ENCODE data around the gene DARS1. TPM values are rescaled to one million over a fixed set of nuclear protein-coding genes. Genes with fewer than 3 reads are reported as not detected.
A peak's percentile ranks its signal among the peaks of the same experiment; 100 is the strongest.

DARS1 gene
- total RNA-seq, 2 experiments from 2014 or later = 139 to 148 TPM

DNA sequence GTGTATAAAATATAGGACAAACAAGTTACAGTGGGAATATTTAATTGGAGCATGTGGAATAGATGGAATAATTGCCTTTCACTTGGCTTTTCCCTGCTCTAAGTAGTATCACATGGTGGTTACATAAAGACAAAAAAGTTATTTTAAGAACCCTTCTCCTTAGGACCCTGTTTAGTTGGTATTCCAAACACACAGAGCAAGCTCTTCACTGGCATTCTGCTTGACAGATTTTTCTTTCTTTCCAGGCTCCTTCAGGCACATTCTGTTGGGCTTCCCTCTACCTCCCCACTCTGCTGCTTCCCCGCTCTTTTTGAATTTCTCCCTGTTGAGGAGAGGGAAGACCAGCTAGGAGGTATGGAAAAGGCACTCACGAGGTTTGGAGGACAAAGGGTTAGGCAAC lies 29.0 kb upstream of the DARS1 start:
- H3K36me3 Mint-ChIP-seq (ENCODE audit: low read depth) = peaks cover 12% of the 10 kb centered on the region
- POLR2A ChIA-PET = no interaction called here
- no peak for DNase-seq

DNA sequence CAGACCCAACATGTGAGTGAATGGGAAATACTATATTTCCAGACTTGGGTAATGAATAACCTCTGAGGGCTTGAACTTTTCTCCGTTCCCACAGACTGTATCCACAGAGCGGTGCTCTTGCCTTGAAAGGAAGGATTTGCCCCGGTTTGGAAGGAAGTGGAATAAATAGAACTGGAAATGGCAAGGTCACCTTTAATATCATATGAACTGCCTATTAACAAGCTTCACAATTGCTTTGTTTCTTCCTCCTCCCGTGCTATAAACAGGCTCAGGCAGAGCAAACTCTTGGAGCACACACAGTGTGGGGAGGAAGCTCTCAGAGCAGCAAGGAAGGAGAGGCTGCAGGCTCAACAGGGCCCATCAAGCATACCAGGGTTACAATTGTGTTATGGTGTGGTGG lies 28.5 kb upstream of the DARS1 start:
- Mint-ChIP-seq H3K4me3 (no peak overlapping the region), H3K9me3 (ENCODE audit: insufficient read depth) (peaks cover 5% of the 10 kb centered on the region), H3K36me3 (ENCODE audit: low read depth) (peaks cover 12% of the 10 kb centered on the region), H3K27ac (no peak overlapping the region), H3K27me3 (ENCODE audit: low read depth) (no peaks in the 10 kb centered on the region), H3K4me1 (ENCODE audit: low read depth) (peaks cover 34% of the 10 kb centered on the region)
- POLR2A ChIA-PET = no interaction called here
- DNase-seq (no peak), ATAC-seq (no peak)
- CTCF ChIA-PET = no interaction called here

More for the DNA sequence above, 29.0 kb upstream of the DARS1 start:
- H3K4me3 Mint-ChIP-seq = no peak overlapping the region
- H3K27ac Mint-ChIP-seq = no peak overlapping the region
- CTCF ChIA-PET = interaction anchor here (1.2 kb wide), 1 partner anchor 36 kb away, joined by 3 read pairs; no protein-coding TSS in a partner anchor
- peaks cover 32% of the 10 kb centered on the region for H3K4me1 Mint-ChIP-seq (ENCODE audit: low read depth)
- ATAC-seq = no peak
- peaks cover 5% of the 10 kb centered on the region for H3K9me3 Mint-ChIP-seq (ENCODE audit: insufficient read depth)
- no peaks in the 10 kb centered on the region for H3K27me3 Mint-ChIP-seq (ENCODE audit: low read depth)

- CTCF ChIA-PET = no interaction called here
- no peak for DNase-seq
- POLR2A ChIA-PET = interaction anchor here (0.6 kb wide), 1 partner anchor 10 kb away, joined by 3 read pairs; no protein-coding TSS in a partner anchor
Measured at GRCh38 chr2:136013136-136013685, 27.8 kb upstream of the DARS1 start.

DNA sequence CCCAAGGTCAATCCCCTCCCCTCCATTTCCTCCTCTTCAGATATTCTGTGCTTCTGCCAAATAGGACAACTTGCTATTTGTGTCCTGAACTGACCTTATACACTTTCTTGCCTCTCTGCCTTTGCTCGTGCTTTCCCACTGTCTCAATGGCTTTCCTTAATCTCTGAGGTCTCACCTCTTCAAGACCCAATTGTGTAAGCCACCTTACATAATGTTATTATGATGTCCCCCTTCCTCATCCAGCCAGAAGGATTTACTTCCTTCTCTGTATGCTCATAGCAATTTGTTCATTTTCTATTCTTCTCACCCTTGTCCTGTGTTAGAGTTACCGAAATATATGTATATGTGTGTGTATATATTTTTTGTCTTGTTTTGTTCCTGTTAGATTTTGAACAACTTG lies 26.9 kb upstream of the DARS1 start:
- H3K36me3 Mint-ChIP-seq (ENCODE audit: low read depth) = peaks cover 12% of the 10 kb centered on the region
- ATAC-seq (no peak), DNase-seq (no peak)
- H3K4me3 Mint-ChIP-seq = no peak overlapping the region
- ChIA-PET CTCF (no interaction called here), POLR2A (interaction anchor here (0.6 kb wide), 1 partner anchor 10 kb away, joined by 3 read pairs; no protein-coding TSS in a partner anchor)
- no peak overlapping the region for H3K27ac Mint-ChIP-seq
- peaks cover 5% of the 10 kb centered on the region for H3K9me3 Mint-ChIP-seq (ENCODE audit: insufficient read depth)
- H3K4me1 Mint-ChIP-seq (ENCODE audit: low read depth) = peaks cover 47% of the 10 kb centered on the region
- no peaks in the 10 kb centered on the region for H3K27me3 Mint-ChIP-seq (ENCODE audit: low read depth)

More at GRCh38 chr2:136013136-136013685, 27.8 kb upstream of the DARS1 start:
- Mint-ChIP-seq H3K4me3 (no peak overlapping the region), H3K27me3 (ENCODE audit: low read depth) (no peaks in the 10 kb centered on the region), H3K27ac (peak overlapping the region; percentile 46), H3K36me3 (ENCODE audit: low read depth) (peaks cover 12% of the 10 kb centered on the region), H3K4me1 (ENCODE audit: low read depth) (peaks cover 39% of the 10 kb centered on the region), H3K9me3 (ENCODE audit: insufficient read depth) (peaks cover 5% of the 10 kb centered on the region)
- no peak for ATAC-seq

DNA sequence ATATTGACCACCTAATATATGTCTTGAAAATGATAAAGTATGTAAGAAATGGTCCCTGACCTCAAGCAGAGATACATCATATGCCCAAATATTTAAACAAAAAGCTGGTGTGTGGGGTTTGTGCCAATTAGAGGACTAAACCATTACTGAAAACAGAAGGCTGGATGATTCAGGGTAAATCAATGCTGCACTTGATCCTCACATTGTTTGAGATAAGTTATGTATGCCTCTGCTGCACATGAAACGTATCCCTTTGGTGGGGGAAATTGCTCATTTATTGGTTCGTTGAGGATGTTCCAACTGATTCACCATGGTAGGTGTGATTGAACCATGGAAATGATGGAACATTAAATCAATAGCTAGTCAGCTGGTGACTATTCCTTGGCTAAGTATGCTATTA lies 24.7 kb upstream of the DARS1 start:
- ChIA-PET CTCF (interaction anchor here (1.0 to 1.1 kb wide), 2 partner anchors 13 to 43 kb away, joined by 3 to 5 read pairs; no protein-coding TSS in a partner anchor), POLR2A (interaction anchor here (0.8 to 3.9 kb wide), 2 partner anchors 24 to 40 kb away, joined by 4 to 40 read pairs; partner anchors contain the start of gene DARS1)
- Mint-ChIP-seq H3K9me3 (ENCODE audit: insufficient read depth) (peaks cover 5% of the 10 kb centered on the region), H3K4me1 (ENCODE audit: low read depth) (peaks cover 58% of the 10 kb centered on the region), H3K4me3 (no peak overlapping the region), H3K27ac (no peak overlapping the region), H3K36me3 (ENCODE audit: low read depth) (peaks cover 10% of the 10 kb centered on the region), H3K27me3 (ENCODE audit: low read depth) (no peaks in the 10 kb centered on the region)
- DNase-seq (no peak), ATAC-seq (no peak)

DNA sequence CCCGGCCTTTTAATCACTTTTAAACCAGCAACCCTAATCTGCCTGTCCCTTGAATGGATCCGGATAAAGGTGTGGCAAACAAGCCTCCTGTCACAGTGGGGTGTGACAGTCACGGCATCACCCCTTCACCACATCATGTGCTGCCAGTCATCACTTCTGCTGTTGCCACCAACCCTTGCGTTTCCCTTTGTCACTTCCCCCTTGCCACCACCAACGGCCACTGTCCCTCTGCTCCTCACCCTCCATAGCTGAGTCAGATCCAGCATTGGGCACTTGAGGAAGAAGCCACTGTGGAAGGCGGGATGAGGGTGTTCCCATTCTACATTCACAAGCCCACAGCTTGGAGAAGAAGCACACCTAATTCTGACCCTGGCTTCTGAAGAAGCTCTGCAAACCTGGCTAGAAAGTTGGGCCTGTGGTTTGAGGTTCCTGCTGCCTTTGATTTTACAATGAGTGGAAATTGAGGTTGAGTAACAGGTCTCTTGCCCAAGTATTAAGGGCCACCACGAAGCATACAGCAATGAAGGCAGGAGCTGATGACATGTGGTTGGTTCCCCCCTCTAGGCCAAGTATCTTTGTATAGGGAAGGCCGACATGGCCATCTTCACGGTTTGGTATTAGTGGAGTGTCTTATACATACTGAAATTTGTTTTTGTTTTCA lies 22.9 kb upstream of the DARS1 start:
- H3K4me3 Mint-ChIP-seq = peak overlapping the region; percentile 53
- peaks cover 63% of the 10 kb centered on the region for H3K4me1 Mint-ChIP-seq (ENCODE audit: low read depth)
- peaks cover 17% of the 10 kb centered on the region for H3K36me3 Mint-ChIP-seq (ENCODE audit: low read depth)
- POLR2A ChIA-PET = interaction anchor here (0.6 to 3.9 kb wide), 10 partner anchors 19 to 131 kb away, joined by 3 to 40 read pairs (median 4); no protein-coding TSS in a partner anchor
- H3K27ac Mint-ChIP-seq = peak overlapping the region; percentile 99
- H3K27me3 Mint-ChIP-seq (ENCODE audit: low read depth) = no peaks in the 10 kb centered on the region
- ATAC-seq (peak; percentile 96), DNase-seq (peak; percentile 90)
- CTCF ChIA-PET = interaction anchor here (0.6 to 2.4 kb wide), 10 partner anchors 11 to 133 kb away, joined by 3 to 12 read pairs (median 4); no protein-coding TSS in a partner anchor
- H3K9me3 Mint-ChIP-seq (ENCODE audit: insufficient read depth) = no peaks in the 10 kb centered on the region

- H3K36me3 Mint-ChIP-seq (ENCODE audit: low read depth) = peaks cover 23% of the 10 kb centered on the region
- POLR2A ChIA-PET = interaction anchor here (0.6 to 3.9 kb wide), 3 partner anchors 21 to 475 kb away, joined by 3 to 40 read pairs (median 3); partner anchors contain the start of genes DARS1, R3HDM1 and ZRANB3
- H3K27ac Mint-ChIP-seq = peak overlapping the region; percentile 2
Measured at GRCh38 chr2:136006658-136007057, 21.2 kb upstream of the DARS1 start.

GRCh38 chr2:136005462-136006196 lies 20.2 kb upstream of the DARS1 start:
- Mint-ChIP-seq H3K27ac (no peak overlapping the region), H3K27me3 (ENCODE audit: low read depth) (no peaks in the 10 kb centered on the region), H3K4me3 (no peak overlapping the region), H3K36me3 (ENCODE audit: low read depth) (peaks cover 23% of the 10 kb centered on the region), H3K4me1 (ENCODE audit: low read depth) (peaks cover 64% of the 10 kb centered on the region), H3K9me3 (ENCODE audit: insufficient read depth) (peaks cover 4% of the 10 kb centered on the region)
- CTCF ChIA-PET = interaction anchor here (0.6 to 1.8 kb wide), 6 partner anchors 17 to 378 kb away, joined by 3 to 5 read pairs (median 4); partner anchors contain the start of gene DARS1
- ATAC-seq (no peak), DNase-seq (no peak)
- POLR2A ChIA-PET = interaction anchor here (0.5 to 2.6 kb wide), 5 partner anchors 8 to 359 kb away, joined by 3 to 7 read pairs (median 3); partner anchors contain the start of gene DARS1

More at GRCh38 chr2:136006658-136007057, 21.2 kb upstream of the DARS1 start:
- ATAC-seq (no peak), DNase-seq (no peak)
- CTCF ChIA-PET = interaction anchor here (1.8 kb wide), 2 partner anchors 21 to 50 kb away, joined by 5 read pairs; partner anchors contain the start of gene DARS1
- Mint-ChIP-seq H3K4me3 (no peak overlapping the region), H3K27me3 (ENCODE audit: low read depth) (no peaks in the 10 kb centered on the region), H3K9me3 (ENCODE audit: insufficient read depth) (peaks cover 4% of the 10 kb centered on the region), H3K4me1 (ENCODE audit: low read depth) (peaks cover 56% of the 10 kb centered on the region)

GRCh38 chr2:136004965-136005364 lies 19.5 kb upstream of the DARS1 start:
- ChIA-PET POLR2A (interaction anchor here (0.9 to 2.6 kb wide), 3 partner anchors 19 to 377 kb away, joined by 4 to 7 read pairs (median 5); partner anchors contain the start of gene DARS1), CTCF (interaction anchor here (1.2 to 1.8 kb wide), 4 partner anchors 16 to 51 kb away, joined by 3 to 5 read pairs (median 4); partner anchors contain the start of gene DARS1)
- no peak overlapping the region for H3K27ac Mint-ChIP-seq
- DNase-seq (no peak), ATAC-seq (no peak)
- no peak overlapping the region for H3K4me3 Mint-ChIP-seq
- no peaks in the 10 kb centered on the region for H3K27me3 Mint-ChIP-seq (ENCODE audit: low read depth)
- peaks cover 4% of the 10 kb centered on the region for H3K9me3 Mint-ChIP-seq (ENCODE audit: insufficient read depth)
- H3K36me3 Mint-ChIP-seq (ENCODE audit: low read depth) = peaks cover 25% of the 10 kb centered on the region
- peaks cover 70% of the 10 kb centered on the region for H3K4me1 Mint-ChIP-seq (ENCODE audit: low read depth)

DNA sequence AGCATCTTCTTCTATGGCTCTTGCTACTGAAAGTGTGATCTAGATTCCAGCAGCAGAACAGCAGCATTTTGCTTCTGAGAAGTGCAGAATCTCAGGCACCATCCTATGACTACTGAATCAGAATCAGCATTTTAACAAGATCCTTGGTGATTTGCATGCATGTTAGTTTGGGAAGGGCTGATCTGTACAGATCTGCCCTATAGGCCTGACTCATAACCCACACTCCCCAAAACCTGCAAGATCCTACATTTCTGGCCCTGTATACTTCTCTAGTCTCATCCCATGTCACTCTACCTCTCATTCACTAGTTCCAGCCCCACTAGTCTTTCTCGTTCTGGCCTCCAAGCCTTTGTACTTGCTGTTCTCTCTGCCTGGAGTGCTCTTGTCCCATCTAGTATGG lies 15.7 kb upstream of the DARS1 start:
- POLR2A ChIA-PET = no interaction called here

DNA sequence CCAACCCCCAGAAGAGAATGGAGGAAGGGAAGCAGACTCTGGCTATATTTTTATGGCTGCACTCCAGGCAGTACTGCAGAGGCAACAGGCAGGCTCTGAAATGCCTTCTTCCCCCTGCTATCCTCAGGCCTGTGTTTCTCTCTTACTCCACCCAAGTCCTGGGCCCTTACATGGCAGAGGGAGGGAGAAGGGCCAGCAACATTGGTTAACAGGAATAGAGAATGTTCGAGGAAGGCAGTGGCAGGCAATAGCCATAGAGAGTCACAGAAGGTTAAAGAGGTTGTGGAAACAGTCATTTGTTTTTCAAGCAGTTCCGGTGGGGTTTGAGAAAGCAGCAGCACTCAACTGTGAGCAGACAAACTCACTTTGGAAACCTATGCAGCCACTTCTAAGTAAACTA lies 15.1 kb upstream of the DARS1 start:
- peak overlapping the region; percentile 89 for H3K27ac Mint-ChIP-seq
- POLR2A ChIA-PET = no interaction called here

More for the DNA sequence above, 15.7 kb upstream of the DARS1 start:
- peaks cover 52% of the 10 kb centered on the region for H3K4me1 Mint-ChIP-seq (ENCODE audit: low read depth)
- no peak overlapping the region for H3K4me3 Mint-ChIP-seq
- DNase-seq = no peak
- H3K27ac Mint-ChIP-seq = peak overlapping the region; percentile 41
- peaks cover 26% of the 10 kb centered on the region for H3K36me3 Mint-ChIP-seq (ENCODE audit: low read depth)
- ATAC-seq = no peak
- no peaks in the 10 kb centered on the region for H3K27me3 Mint-ChIP-seq (ENCODE audit: low read depth)
- CTCF ChIA-PET = no interaction called here
- H3K9me3 Mint-ChIP-seq (ENCODE audit: insufficient read depth) = peaks cover 4% of the 10 kb centered on the region

More for the DNA sequence above, 15.1 kb upstream of the DARS1 start:
- Mint-ChIP-seq H3K9me3 (ENCODE audit: insufficient read depth) (peaks cover 4% of the 10 kb centered on the region), H3K4me1 (ENCODE audit: low read depth) (peaks cover 47% of the 10 kb centered on the region), H3K36me3 (ENCODE audit: low read depth) (peaks cover 31% of the 10 kb centered on the region), H3K4me3 (no peak overlapping the region), H3K27me3 (ENCODE audit: low read depth) (no peaks in the 10 kb centered on the region)
- CTCF ChIA-PET = no interaction called here
- ATAC-seq (peak; percentile 52), DNase-seq (no peak)
